Epithelial cell of proximal tubule (primary cell): ENCODE data around the gene OTULIN. TPM values are rescaled to one million over a fixed set of nuclear protein-coding genes. Genes with fewer than 3 reads are reported as not detected.

Experiments used
- DNase-seq: peaks from one replicate; pipeline ENCODE4 v3.0.0-alpha.2; 2011; ENCODE audit warnings: low read depth
- H3K4me3 ChIP-seq: 2 replicates; pipeline ENCODE4 v1.5.1; 2011; ENCODE audit warnings: low read depth, mild to moderate bottlenecking, low read length
- total RNA-seq: library from RNA; depleted of rRNA; stranded (reverse); fragments of >200 nt; gene quantifications from 2 replicates; pipeline ENCODE4 v1.2.3, GENCODE V29; 2015
- TF ChIP-seq, protein P1 (sequence below): conservative IDR thresholded peaks from 2 replicates; pipeline ENCODE4 v1.5.1; 2012; ENCODE audit warnings: low read depth, mild to moderate bottlenecking, low read length

The OTULIN gene
- total RNA-seq, 1 donor from 2014 or later: 32.9 TPM

DNA sequence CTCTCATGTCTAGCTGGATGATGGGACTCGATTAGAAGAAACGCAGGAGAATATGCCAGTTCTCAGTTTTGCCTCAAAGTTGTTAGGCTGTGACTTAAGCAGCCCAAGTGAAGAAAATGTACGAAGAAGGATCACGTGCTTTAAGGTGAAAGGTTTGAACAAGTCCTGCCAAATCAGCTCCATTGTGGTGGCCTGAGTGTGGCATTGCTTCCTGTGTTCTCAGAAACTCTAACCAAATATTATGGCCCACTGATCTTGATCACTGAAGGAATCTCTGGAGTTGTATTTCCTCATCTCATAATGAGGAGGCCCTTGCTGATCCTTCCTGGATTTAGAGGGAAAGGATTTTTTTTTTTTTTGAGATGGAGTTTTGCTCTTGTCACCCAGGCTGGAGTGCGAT is 44.0 kb downstream of the OTULIN start:
- DNase-seq: peak; percentile 63
- TF ChIP-seq, protein P1, sequence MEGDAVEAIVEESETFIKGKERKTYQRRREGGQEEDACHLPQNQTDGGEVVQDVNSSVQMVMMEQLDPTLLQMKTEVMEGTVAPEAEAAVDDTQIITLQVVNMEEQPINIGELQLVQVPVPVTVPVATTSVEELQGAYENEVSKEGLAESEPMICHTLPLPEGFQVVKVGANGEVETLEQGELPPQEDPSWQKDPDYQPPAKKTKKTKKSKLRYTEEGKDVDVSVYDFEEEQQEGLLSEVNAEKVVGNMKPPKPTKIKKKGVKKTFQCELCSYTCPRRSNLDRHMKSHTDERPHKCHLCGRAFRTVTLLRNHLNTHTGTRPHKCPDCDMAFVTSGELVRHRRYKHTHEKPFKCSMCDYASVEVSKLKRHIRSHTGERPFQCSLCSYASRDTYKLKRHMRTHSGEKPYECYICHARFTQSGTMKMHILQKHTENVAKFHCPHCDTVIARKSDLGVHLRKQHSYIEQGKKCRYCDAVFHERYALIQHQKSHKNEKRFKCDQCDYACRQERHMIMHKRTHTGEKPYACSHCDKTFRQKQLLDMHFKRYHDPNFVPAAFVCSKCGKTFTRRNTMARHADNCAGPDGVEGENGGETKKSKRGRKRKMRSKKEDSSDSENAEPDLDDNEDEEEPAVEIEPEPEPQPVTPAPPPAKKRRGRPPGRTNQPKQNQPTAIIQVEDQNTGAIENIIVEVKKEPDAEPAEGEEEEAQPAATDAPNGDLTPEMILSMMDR: no peak

DNA sequence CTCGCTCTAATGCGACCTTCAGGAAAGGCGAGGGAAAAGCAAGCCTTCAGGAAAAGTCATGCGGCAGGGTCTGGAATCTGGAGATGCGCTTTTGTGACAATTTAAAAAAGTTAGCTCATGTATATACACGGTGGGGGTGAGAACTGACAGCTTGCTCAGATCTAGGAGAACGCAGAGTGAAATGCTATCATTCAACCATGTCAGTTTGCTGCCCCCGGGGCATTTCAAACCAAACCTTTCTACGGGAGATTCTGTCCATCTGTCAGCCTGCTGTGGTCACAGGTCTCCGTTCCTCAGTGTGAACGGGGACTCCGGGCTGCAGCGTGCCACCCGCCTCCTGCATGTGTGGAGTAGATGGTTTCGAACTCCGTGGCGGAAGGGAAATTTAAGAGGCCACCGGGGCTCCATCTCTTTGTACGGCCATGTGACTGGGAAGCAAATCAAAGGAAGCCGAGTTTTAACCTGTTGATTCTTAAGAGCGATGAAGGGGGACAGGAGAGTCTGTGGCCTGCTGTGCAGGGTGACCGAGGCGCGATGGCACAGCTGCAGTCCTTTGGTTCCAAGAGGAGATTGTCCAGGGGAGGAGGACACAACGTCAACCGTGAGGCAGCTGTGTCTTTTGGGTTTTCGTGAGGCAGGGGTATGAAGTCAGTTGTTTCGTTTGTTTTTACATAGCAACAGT is 45.9 kb downstream of the OTULIN start:
- no peak overlapping the region for H3K4me3 ChIP-seq
- TF ChIP-seq, protein P1: no peak
- DNase-seq: no peak

More for the DNA sequence above, 44.0 kb downstream of the OTULIN start:
- no peak overlapping the region for H3K4me3 ChIP-seq

DNA sequence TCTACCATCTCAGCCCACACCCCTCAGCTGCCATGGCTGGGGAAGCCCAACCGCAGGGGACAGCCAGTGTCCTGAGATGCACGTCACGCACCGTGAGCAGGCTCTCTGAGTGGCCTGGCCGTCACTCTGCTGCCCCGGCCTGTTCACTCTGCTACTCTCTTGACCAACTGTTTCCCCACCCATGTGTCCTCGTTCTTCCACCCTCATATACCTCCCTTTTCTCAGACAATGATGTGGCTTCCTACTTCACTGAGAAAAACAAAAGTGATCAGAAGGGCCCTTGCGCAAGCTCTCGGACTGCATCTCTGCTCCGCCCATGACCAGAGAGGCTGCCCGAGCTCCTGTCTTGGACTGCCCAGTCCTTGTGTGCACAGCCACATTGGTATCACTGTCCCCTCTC is 47.6 kb downstream of the OTULIN start:
- TF ChIP-seq, protein P1: no peak
- DNase-seq: no peak
- no peak overlapping the region for H3K4me3 ChIP-seq

DNA sequence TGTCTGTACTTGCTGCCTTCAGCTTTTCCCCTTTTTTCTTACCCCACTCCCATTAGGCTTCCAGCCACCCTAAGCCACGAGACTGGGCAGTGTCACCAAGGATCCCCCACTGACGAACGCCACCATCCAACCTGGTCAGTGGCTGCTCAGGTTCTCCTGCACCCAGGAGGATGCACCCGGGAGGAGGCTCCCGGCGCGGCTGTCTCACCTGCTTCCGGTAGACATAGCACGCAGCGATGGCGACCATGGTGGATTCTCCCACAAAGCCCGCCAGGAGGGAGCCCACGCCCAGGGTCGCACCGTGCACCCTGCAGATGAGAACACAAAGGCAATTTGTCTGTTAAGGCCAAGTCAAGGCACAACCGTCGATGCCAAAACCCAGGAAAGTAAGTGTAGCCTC is 48.1 kb downstream of the OTULIN start:
- no peak for DNase-seq
- no peak overlapping the region for H3K4me3 ChIP-seq
- TF ChIP-seq, protein P1: no peak

DNA sequence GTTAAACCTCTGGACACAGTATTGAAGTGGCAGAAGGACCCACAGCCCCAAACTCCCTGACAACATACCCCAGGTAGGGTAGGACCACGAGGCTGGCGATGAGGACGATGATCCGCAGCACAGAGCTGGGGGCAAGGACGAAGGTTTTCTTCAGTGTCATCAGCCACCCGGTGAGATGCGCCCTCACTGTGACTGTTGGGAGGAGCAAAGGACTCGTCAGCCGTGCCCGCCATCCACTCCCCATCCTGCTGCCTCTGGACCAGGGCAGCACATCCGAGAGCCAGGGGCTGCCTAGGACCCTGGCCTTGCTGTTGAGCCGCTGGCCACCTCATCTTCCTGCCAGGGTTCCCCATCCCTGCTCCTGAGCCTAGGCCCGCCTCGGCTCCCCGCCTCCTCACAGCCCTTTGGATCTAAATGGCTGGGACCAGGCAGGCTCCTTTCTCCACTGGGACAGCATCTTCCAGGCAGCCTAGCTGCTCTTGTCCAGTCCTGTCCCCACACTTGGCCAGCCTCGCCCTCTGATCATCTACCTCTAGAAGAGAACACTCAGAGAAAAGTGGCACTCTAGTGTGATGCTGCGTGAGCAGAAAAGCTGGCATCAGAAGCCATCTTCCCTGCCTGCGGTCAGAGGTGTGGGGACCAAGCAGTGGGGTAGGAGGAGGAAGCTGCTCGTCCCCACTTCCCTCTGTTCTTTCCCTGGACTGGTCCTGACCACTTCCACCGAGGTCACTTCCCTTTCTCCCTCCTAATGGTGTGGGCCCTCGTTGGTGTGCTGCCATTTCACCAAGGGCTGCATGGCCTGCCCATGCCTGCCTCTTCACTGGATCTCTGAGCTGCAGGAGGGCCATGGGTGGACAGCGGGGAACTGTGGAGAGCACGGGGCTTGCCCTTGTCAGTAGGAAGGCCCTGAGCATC is 49.2 kb downstream of the OTULIN start:
- DNase-seq: no peak
- no peak overlapping the region for H3K4me3 ChIP-seq
- TF ChIP-seq, protein P1: no peak

DNA sequence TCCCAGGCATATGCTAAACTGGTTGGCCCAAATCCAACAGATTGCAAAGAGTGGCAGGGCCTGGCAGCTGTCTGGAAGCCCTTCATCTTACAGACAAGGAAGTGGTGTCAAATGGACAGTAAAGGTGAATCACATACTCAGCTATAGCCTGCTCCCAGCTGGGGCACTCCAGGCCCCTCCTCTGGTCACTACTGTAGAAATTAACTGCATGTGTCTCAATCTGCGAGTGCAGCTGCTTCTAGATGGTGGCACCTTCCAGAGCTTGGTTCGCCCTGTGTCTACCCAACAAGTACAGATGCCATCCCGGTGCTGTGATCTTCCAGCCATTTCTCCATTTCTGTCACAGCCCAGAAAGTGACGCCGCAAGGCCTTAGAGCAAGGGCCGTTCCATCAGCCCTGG is 50.2 kb downstream of the OTULIN start:
- TF ChIP-seq, protein P1: no peak
- DNase-seq: no peak
- H3K4me3 ChIP-seq: no peak overlapping the region
